ENCODE data around the gene FGD1. TPM values are rescaled to one million over a fixed set of nuclear protein-coding genes. Genes with fewer than 3 reads are reported as not detected.

The FGD1 gene
- total and polyA plus RNA-seq, 9 donors: 4.3 to 14.7 (median 12.5) TPM

- TF ChIP-seq EP300 (IDR thresholded peaks at IDR 0.05) (no peak), POLR2A (IDR thresholded peaks at IDR 0.05) (no peak), CTCF (IDR thresholded peaks at IDR 0.05) (no peak)
- H3K36me3 ChIP-seq: no peaks in the 10 kb centered on the region
- H3K27me3 ChIP-seq: no peaks in the 10 kb centered on the region
- intact Hi-C loops (cut with DNase I): no loop called here
- DNase-seq: no peak
- no peaks in the 10 kb centered on the region for H3K4me1 ChIP-seq (ENCODE audit: insufficient read depth)
- H3K9me3 ChIP-seq: no peaks in the 10 kb centered on the region
- H3K4me3 ChIP-seq: no peak overlapping the region
- WGBS, 3 donors: 78 to 82% (median 80%) methylated on average over 6 of the region's 6 CpGs
- H3K27ac ChIP-seq: peak overlapping the region; percentile 20 to 74
These were observed 902 bp upstream of the FGD1 start for GRCh38 chrX:54496936-54497335.

DNA sequence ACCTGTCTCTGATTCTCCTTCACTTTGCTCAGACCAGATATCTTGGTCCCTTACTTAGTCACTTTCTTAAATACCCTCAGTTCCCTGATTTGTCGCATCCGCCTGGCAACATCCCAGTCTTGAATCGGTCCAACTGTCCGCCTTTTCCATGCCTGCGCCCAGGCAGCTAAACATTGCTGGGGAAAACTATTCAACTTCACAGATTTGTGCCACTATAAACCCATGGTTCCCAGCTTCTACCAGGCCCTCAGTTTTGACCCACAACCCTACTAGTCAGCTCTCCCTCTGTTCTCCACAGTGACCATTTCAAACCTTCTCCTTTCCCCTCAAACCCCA, 451 bp upstream of the FGD1 start:
- DNase-seq: peak in 1 of 5 donors; percentile 31
- Histone ChIP-seq H3K9me3 (no peaks in the 10 kb centered on the region), H3K4me3 (peak overlapping the region; percentile 57), H3K36me3 (no peaks in the 10 kb centered on the region), H3K4me1 (ENCODE audit: insufficient read depth) (peaks cover under 1% of the 10 kb centered on the region), H3K27ac (peak overlapping the region; percentile 20 to 74), H3K27me3 (no peaks in the 10 kb centered on the region)
- intact Hi-C loops (cut with DNase I): no loop called here
- TF ChIP-seq EP300 (IDR thresholded peaks at IDR 0.05): no peak
- 44 to 51% (median 50%) methylated on average over 5 of the region's 5 CpGs for WGBS, 3 donors

DNA sequence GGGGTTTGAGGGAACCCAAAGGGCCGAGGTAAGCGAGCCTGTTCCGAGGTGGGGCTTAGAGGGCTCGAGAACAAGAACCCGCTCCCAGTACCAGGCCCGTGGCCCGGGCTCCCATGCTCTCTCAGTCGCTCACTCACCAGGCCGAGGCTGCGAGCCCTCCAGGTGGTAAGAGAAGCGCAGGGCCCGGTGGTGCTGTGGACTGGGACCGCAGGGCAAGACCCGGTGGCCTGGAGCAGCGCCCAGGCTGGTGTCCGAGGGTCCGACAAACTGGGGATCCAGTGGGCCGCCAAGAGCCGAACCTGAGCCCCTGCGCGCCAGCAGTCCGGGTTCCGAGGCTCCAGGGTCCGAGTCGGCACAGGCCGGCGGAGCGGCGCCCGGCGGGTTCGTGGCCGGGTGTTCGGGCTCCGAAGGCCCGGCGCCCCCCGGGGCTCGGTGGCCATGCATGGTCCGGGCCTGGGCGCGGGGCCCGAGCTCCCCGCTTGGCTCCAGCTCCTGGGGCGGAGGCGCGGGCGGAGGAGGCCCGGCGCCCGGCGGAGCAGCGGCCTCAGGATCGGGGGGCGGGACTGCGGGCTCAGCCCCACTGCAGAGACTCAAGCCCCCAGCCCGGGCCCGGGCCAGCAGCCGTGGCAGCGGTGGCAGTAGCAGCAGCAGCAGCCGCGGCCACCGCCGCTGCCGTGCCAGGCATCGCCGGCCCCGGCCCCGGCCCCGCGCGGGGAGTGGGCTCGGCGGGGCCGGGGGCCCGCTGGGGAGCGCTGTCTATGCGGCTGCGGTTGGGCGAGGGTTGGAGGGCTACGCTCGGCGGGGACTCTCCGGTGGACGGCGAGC, 833 bp downstream of the FGD1 start:
- H3K9me3 ChIP-seq: no peaks in the 10 kb centered on the region
- H3K4me1 ChIP-seq (ENCODE audit: insufficient read depth): peaks cover 2% of the 10 kb centered on the region
- H3K27ac ChIP-seq: peak overlapping the region; percentile 74 to 78
- TF ChIP-seq EP300 (IDR thresholded peaks at IDR 0.05) (no peak), POLR2A (IDR thresholded peaks at IDR 0.05) (no peak), CTCF (IDR thresholded peaks at IDR 0.05) (no peak)
- peak overlapping the region; percentile 57 for H3K4me3 ChIP-seq
- no peaks in the 10 kb centered on the region for H3K36me3 ChIP-seq
- WGBS, 3 donors: 33 to 40% (median 35%) methylated on average over 22 to 86 of the region's 86 CpGs
- peak in 3 of 5 donors; percentile 35 to 56 (median 36) for DNase-seq
- no peaks in the 10 kb centered on the region for H3K27me3 ChIP-seq
- intact Hi-C loops (cut with DNase I): no loop called here

- Histone ChIP-seq H3K4me1 (ENCODE audit: insufficient read depth) (peaks cover 2% of the 10 kb centered on the region), H3K27ac (peak overlapping the region in 1 of 2 donors; percentile 74), H3K27me3 (no peaks in the 10 kb centered on the region), H3K9me3 (no peaks in the 10 kb centered on the region), H3K4me3 (peak overlapping the region; percentile 57), H3K36me3 (no peaks in the 10 kb centered on the region)
- TF ChIP-seq EP300 (IDR thresholded peaks at IDR 0.05) (no peak), POLR2A (IDR thresholded peaks at IDR 0.05) (no peak), CTCF (IDR thresholded peaks at IDR 0.05) (no peak)
- 33 to 43% (median 34%) methylated on average over 10 of the region's 10 CpGs for WGBS, 3 donors
- intact Hi-C loops (cut with DNase I): no loop called here
- DNase-seq: no peak
These were observed 1.7 kb downstream of the FGD1 start for GRCh38 chrX:54494166-54494988.

Data from ovary (tissue), 9 donors.